WTC11 (cell line): ENCODE results near the gene RAD23A. TPM values are rescaled to one million over a fixed set of nuclear protein-coding genes. Genes with fewer than 3 reads are reported as not detected.

Experiments used
- ATAC-seq: fragments of 200-7000 bp; cut with Tn5 transposase; 2 replicates; pipeline ENCODE4 v1.10.0; 2021; ENCODE audit warnings: mild to moderate bottlenecking, moderate library complexity
- CTCF ChIA-PET: fragments of 300-600 bp; sonication (Branson Sonifier 250); formaldehyde crosslinking; loops from one replicate; lab custom pipeline; 2021; ENCODE audit warnings: antibody characterized with exemption; lab: Charles Lee
- POLR2A ChIA-PET: fragments of 350-600 bp; sonication (Branson Sonifier 250); formaldehyde crosslinking; loops from one replicate; lab custom pipeline; 2021; ENCODE audit warnings: antibody characterized with exemption; lab: Charles Lee
- DNase-seq: peaks from one replicate; pipeline ENCODE4 v3.0.0; 2021; ENCODE audit warnings: low spot score
- H3K27ac Mint-ChIP-seq: 2 replicates; pipeline ENCODE4 v1.8.0; 2021; ENCODE audit warnings: mixed read lengths
- H3K27me3 Mint-ChIP-seq: 2 replicates; pipeline ENCODE4 v1.8.0; 2021; ENCODE audit warnings: low read depth, mild to moderate bottlenecking, moderate library complexity, mixed read lengths
- H3K36me3 Mint-ChIP-seq: 2 replicates; pipeline ENCODE4 v1.8.0; 2021; ENCODE audit warnings: mixed read lengths
- H3K4me1 Mint-ChIP-seq: 2 replicates; pipeline ENCODE4 v1.8.0; 2022; ENCODE audit warnings: mixed read lengths
- H3K4me3 Mint-ChIP-seq: 2 replicates; pipeline ENCODE4 v1.8.0; 2021; ENCODE audit warnings: mild to moderate bottlenecking, moderate library complexity, mixed read lengths
- H3K9me3 Mint-ChIP-seq: 2 replicates; pipeline ENCODE4 v1.8.0; 2021; ENCODE audit warnings: mixed read lengths
- AFF4 ChIP-seq: sonication (generic); formaldehyde crosslinking; IDR thresholded peaks from 2 replicates; pipeline ENCODE4 v1.8.1; 2023; ENCODE audit warnings: mild to moderate bottlenecking, missing genetic modification reagents, borderline replicate concordance
- ATF6 ChIP-seq: sonication (generic); formaldehyde crosslinking; IDR thresholded peaks from 2 replicates; pipeline ENCODE4 v1.8.1; 2023; ENCODE audit warnings: mild to moderate bottlenecking, missing genetic modification reagents
- ETV6 ChIP-seq: sonication (generic); formaldehyde crosslinking; IDR thresholded peaks from 2 replicates; pipeline ENCODE4 v1.8.1; 2022; ENCODE audit warnings: mild to moderate bottlenecking, missing genetic modification reagents
- FOXJ3 ChIP-seq: sonication (generic); formaldehyde crosslinking; IDR thresholded peaks from 2 replicates; pipeline ENCODE4 v1.9.0; 2021; ENCODE audit warnings: missing genetic modification reagents, mild to moderate bottlenecking, borderline replicate concordance
- GABPB1 ChIP-seq: sonication (generic); formaldehyde crosslinking; IDR thresholded peaks from 2 replicates; pipeline ENCODE4 v1.8.1; 2023; ENCODE audit warnings: mild to moderate bottlenecking, missing genetic modification reagents
- JUN ChIP-seq: sonication (generic); formaldehyde crosslinking; IDR thresholded peaks from 2 replicates; pipeline ENCODE4 v1.8.0; 2023; ENCODE audit warnings: mild to moderate bottlenecking, missing genetic modification reagents
- MXD4 ChIP-seq: fragments of 250-450 bp; sonication (Bioruptor Pico); IDR thresholded peaks from 2 replicates; pipeline ENCODE4 v1.8.0; 2021; ENCODE audit warnings: mild to moderate bottlenecking, moderate library complexity, borderline replicate concordance
- NFYB ChIP-seq: sonication (generic); formaldehyde crosslinking; conservative IDR thresholded peaks from 2 replicates; pipeline ENCODE4 v1.8.0; 2022; ENCODE audit warnings: low read depth, missing genetic modification reagents
- SMAD4 ChIP-seq: sonication (generic); formaldehyde crosslinking; IDR thresholded peaks from 2 replicates; pipeline ENCODE4 v1.8.0; 2022; ENCODE audit warnings: mild to moderate bottlenecking, missing genetic modification reagents
- ZNF317 ChIP-seq: sonication (generic); formaldehyde crosslinking; IDR thresholded peaks from 2 replicates; pipeline ENCODE4 v1.8.1; 2023; ENCODE audit warnings: low read depth, mild to moderate bottlenecking, moderate library complexity, missing genetic modification reagents, borderline replicate concordance
- ZNF425 ChIP-seq: fragments of 250-450 bp; sonication (Bioruptor Pico); conservative IDR thresholded peaks from 2 replicates; pipeline ENCODE4 v1.9.0; 2021; ENCODE audit warnings: mild to moderate bottlenecking
- ZSCAN18 ChIP-seq: fragments of 250-450 bp; sonication (Bioruptor Pico); IDR thresholded peaks from 2 replicates; pipeline ENCODE4 v2.1.2; 2022; ENCODE audit warnings: mild to moderate bottlenecking, moderate library complexity
- total RNA-seq: library from RNA; stranded (reverse); gene quantifications from 3 replicates; pipeline ENCODE4 v1.2.3, GENCODE V29; 2021
- TF ChIP-seq, protein P1 (sequence below): sonication (generic); formaldehyde crosslinking; IDR thresholded peaks from 2 replicates; pipeline ENCODE4 v1.8.1; 2022; ENCODE audit warnings: mild to moderate bottlenecking, moderate library complexity, missing genetic modification reagents
- TF ChIP-seq, protein P2 (sequence below): sonication (generic); formaldehyde crosslinking; IDR thresholded peaks from 2 replicates; pipeline ENCODE4 v1.8.0; 2022; ENCODE audit warnings: mild to moderate bottlenecking, missing genetic modification reagents
- TF ChIP-seq, protein P3 (sequence below): sonication (generic); formaldehyde crosslinking; IDR thresholded peaks from 2 replicates; pipeline ENCODE4 v1.8.0; 2022; ENCODE audit warnings: missing genetic modification reagents
- TF ChIP-seq, protein P4 (sequence below): sonication (generic); formaldehyde crosslinking; IDR thresholded peaks from 2 replicates; pipeline ENCODE4 v1.8.0; 2022; ENCODE audit warnings: mild to moderate bottlenecking, missing genetic modification reagents

The RAD23A gene
- total RNA-seq, 1 experiment from 2014 or later, result 84.3 TPM

- TF ChIP-seq, protein P1, sequence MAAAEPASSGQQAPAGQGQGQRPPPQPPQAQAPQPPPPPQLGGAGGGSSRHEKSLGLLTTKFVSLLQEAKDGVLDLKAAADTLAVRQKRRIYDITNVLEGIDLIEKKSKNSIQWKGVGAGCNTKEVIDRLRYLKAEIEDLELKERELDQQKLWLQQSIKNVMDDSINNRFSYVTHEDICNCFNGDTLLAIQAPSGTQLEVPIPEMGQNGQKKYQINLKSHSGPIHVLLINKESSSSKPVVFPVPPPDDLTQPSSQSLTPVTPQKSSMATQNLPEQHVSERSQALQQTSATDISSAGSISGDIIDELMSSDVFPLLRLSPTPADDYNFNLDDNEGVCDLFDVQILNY (CRISPR knock-in tag), result no peak
- no peak for TF ChIP-seq JUN (CRISPR knock-in tag)
- no peak for TF ChIP-seq GABPB1
- TF ChIP-seq, protein P2, sequence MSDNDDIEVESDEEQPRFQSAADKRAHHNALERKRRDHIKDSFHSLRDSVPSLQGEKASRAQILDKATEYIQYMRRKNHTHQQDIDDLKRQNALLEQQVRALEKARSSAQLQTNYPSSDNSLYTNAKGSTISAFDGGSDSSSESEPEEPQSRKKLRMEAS (CRISPR knock-in tag), result no peak
- TF ChIP-seq ZSCAN18 (CRISPR knock-in tag), result no peak
- TF ChIP-seq MXD4 (CRISPR knock-in tag), result no peak
- no peak for TF ChIP-seq NFYB (CRISPR knock-in tag)
- TF ChIP-seq, all 79 proteins: peak for 0
Measured at GRCh38 chr19:12984683-12985048, 39.0 kb downstream of the RAD23A start (continued).

- CTCF ChIA-PET, result interaction anchor here (0.6 to 4.6 kb wide), 17 partner anchors 8 to 886 kb away, joined by 3 to 66 read pairs (median 5); no protein-coding TSS in a partner anchor
- ATAC-seq (no peak), DNase-seq (no peak)
- TF ChIP-seq FOXJ3, result no peak
- TF ChIP-seq ATF6 (CRISPR knock-in tag), result no peak
- no peak for TF ChIP-seq ETV6 (CRISPR knock-in tag)
- TF ChIP-seq, protein P3, sequence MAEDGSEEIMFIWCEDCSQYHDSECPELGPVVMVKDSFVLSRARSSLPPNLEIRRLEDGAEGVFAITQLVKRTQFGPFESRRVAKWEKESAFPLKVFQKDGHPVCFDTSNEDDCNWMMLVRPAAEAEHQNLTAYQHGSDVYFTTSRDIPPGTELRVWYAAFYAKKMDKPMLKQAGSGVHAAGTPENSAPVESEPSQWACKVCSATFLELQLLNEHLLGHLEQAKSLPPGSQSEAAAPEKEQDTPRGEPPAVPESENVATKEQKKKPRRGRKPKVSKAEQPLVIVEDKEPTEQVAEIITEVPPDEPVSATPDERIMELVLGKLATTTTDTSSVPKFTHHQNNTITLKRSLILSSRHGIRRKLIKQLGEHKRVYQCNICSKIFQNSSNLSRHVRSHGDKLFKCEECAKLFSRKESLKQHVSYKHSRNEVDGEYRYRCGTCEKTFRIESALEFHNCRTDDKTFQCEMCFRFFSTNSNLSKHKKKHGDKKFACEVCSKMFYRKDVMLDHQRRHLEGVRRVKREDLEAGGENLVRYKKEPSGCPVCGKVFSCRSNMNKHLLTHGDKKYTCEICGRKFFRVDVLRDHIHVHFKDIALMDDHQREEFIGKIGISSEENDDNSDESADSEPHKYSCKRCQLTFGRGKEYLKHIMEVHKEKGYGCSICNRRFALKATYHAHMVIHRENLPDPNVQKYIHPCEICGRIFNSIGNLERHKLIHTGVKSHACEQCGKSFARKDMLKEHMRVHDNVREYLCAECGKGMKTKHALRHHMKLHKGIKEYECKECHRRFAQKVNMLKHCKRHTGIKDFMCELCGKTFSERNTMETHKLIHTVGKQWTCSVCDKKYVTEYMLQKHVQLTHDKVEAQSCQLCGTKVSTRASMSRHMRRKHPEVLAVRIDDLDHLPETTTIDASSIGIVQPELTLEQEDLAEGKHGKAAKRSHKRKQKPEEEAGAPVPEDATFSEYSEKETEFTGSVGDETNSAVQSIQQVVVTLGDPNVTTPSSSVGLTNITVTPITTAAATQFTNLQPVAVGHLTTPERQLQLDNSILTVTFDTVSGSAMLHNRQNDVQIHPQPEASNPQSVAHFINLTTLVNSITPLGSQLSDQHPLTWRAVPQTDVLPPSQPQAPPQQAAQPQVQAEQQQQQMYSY, result no peak
- TF ChIP-seq ZNF425, result no peak
- no peak for TF ChIP-seq SMAD4 (CRISPR knock-in tag)
- no peak for TF ChIP-seq ZNF317
- TF ChIP-seq, protein P4, sequence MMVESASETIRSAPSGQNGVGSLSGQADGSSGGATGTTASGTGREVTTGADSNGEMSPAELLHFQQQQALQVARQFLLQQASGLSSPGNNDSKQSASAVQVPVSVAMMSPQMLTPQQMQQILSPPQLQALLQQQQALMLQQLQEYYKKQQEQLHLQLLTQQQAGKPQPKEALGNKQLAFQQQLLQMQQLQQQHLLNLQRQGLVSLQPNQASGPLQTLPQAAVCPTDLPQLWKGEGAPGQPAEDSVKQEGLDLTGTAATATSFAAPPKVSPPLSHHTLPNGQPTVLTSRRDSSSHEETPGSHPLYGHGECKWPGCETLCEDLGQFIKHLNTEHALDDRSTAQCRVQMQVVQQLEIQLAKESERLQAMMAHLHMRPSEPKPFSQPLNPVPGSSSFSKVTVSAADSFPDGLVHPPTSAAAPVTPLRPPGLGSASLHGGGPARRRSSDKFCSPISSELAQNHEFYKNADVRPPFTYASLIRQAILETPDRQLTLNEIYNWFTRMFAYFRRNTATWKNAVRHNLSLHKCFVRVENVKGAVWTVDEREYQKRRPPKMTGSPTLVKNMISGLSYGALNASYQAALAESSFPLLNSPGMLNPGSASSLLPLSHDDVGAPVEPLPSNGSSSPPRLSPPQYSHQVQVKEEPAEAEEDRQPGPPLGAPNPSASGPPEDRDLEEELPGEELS, result no peak
- TF ChIP-seq AFF4 (CRISPR knock-in tag), result no peak
- Mint-ChIP-seq H3K9me3 (no peaks in the 10 kb centered on the region), H3K4me1 (peaks cover 6% of the 10 kb centered on the region; the same call in 1 of the 2 replicates), H3K4me3 (no peak overlapping the region), H3K27me3 (peaks cover 34% of the 10 kb centered on the region; the same call in 1 of the 2 replicates), H3K36me3 (no peaks in the 10 kb centered on the region), H3K27ac (no peak overlapping the region)
- POLR2A ChIA-PET, result interaction anchor here (0.6 kb wide), 1 partner anchor 122 kb away, joined by 4 read pairs; no protein-coding TSS in a partner anchor
Measured at GRCh38 chr19:12985049-12985776, 39.6 kb downstream of the RAD23A start.
